ENCODE data around the gene CDKL4.
"Not testable (repeated sequence)": the region's sequence is repeated elsewhere in the genome, so short reads cannot be mapped to it uniquely, and the experiment has no call there.

CDKL4 gene

DNA sequence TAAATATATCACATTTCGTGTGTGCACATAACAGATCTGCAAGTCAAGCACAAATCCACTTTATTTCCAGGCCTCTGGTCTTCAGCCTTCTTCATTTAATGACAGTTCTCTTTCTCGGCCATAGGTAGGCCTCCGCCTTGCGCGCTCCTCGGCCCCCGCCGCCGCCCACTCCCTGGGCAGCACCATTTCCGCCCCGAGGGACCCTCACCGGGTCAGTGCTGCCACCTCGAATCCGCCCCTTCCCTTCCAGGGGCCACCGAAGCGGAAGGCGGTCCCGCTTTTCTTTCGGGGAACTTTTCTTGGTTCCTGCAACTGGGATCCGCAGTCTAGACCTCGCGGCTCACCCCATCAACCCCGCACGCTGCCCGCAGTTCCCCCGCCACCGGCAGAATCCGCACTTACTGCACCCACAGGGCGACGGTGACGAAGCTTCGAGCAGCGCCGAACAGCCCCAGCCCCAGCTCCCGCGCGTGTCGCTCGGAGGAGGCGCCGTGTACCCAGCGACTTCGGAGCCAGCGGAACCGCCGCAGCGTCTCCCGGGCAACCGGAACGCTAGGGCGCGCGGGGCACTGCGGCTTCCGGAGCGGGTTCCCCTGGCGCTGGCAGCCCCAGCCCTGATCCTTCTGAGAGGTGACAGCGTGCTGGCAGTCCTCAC lies at the start of gene CDKL4:
TSS of gene CDKL4 (minus strand) at position 502 of the 655 bp plus-strand sequence.
- DNase-seq: peak in 1 of 56 donors; percentile 5

DNA sequence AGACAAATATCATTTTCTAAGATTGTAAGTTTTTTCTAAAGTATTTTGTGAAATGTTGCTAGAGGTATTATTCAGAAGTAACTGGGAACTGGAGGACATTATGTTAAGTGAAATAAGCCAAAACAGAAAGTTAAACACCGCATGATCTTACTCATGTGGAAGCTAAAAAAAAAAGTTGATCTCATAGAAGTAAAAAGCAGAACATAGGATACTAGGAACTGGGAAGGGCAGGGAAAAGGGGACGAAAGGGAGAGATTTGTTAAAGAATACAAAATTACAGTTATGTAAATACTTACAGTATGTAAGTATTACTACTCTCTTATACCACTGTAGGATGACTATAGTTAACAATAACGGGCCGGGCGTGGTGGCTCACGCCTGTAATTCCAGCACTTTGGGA lies 46.7 kb upstream of the CDKL4 start:
- DNase-seq: no peak

DNA sequence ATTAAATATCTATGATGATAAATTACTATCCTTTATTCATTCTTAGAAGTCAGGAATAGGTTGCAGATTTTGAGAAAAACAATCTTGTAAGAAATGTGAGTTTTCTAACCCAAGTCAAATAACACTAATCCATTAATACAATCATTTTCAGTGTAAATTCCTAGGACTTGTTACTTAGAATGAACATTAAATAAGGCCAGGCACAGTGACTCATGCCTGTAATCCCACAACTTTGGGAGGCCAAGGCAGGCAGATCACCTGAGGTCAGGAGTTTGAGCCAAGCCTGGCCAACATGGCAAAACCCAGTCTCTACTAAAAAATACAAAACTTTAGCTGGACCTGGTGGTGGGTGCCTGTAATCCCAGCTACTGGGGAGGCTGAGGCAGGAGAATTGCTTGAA lies 45.8 kb upstream of the CDKL4 start:
- DNase-seq: no peak

DNA sequence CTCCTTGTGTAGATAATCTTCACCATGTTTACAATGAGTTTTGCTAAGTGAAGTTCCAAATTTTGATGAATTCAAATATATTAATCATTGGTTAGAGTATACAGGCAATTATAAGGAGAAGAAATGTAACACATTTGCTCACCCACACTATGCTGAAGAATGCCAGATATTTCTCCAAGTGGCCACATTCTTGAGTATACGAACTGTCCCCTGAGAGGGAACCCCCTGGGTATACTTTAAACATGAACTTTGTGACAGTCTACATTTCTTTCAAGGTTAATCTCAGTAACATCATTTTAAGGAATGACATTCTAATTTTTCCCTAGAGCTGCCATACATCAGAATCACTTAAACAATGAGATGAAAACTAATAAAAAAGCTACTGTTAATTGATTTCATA lies 39.8 kb upstream of the CDKL4 start:
- DNase-seq: no peak

DNA sequence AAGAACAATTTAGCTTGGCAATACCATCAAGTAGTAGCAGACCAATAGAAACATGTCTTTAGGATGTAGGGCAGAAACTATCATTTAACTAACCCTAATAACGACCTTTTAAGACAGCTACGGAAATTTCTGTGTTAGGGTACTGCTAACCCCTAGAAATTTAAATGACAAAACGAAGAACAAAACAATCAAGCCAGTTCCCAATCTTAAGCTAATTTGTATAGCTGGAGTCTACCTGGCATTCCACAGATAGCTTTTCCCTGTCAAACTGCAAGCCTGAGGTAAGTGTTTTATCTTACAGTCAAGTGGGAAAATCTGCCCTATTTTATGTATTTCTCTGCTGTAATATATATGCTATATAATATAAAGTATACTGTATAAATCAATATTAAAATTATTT lies 37.6 kb upstream of the CDKL4 start:
- DNase-seq: no peak

DNA sequence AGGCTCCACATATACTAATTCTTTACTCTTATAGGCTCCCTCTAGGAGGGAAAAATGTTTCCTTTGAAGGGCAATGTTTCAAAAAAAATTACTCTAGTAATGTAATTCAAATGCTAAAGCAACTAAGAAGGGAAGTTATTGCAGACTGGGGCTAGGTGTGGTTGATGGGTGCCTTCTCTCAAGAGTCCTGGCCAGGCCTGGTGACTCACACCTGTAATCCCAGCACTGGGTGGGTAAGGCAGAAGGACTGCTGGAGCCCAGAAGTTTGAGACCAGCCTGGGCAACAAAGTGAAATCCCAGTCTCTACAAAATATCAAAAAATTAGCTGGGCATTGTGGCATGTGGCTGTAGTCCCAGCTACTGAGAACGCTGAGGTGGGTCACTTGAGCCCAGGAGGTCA lies 31.2 kb upstream of the CDKL4 start:
- DNase-seq: no peak

DNA sequence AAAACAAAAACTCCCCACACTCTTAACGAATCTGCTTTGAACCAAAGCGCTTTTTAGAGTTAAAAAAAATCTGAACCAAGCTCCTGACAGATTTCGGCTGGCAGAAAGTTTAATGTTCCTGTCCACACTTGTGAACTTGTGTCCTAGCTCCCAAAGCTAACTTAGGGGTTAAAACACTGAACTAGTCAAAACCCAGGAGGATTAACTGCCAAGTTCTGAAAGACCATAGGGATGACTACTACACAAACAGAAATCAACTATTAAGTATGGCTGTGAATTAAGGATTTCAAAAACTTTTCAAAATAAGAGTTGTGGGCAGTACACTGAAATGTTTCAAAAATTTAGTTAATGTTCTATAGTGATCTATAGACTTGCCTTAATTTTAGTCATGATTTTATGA lies 26.2 kb upstream of the CDKL4 start:
- DNase-seq: no peak

DNA sequence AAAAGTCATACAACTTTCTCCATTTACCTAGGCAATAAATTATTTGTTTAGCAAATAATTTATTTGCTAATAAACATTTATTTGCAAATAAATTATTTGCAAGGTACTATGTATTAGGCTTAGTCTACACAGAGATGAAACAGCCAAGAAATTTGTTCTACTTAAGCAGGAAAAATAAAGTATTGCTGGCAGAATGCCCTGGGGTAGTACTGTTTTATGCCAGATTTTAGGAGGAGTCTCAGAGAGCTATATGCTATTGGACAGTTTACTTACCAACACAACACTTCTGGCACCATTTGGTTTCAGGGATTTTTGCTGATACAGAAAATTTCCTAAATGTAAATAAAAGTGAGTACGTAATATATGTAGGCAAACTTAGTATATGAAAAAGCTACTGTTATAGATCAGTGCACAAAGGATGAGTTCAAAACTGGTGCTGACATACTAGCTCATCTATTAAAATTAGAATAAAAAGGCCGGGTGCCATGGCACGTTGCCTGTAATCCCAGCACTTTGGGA lies 23.2 kb upstream of the CDKL4 start:
- no peak for DNase-seq

DNA sequence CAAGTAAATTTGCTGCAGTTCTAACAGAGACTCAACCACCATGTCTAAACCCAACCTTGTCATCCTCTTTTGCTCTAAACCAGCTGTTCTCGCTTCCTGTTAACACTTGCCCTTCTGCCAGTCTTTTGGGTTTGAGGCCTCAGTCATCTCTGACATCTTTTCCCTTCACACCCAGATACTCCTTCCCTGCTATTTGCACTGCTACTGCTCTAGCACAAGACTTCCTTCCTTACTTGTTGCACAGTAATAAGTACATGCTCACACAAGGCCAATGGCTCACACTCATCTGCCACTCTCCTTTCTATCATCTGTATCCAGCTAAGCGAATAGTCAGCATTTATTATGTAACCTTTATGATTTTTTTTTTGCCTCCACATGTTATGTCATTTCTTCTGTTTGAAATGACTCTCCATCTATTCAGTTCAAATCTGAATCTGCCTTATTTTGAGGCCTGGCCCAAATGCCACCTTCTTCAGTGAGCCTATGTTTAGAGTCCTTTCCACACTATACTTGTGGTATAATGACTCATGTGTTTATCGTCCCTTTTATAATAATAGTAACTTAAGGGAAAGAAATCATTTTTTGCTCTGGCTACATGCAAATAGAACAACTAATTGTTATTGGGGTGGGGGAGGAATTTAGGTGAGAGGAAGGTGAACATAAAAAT lies 22.5 kb upstream of the CDKL4 start:
- no peak for DNase-seq

DNA sequence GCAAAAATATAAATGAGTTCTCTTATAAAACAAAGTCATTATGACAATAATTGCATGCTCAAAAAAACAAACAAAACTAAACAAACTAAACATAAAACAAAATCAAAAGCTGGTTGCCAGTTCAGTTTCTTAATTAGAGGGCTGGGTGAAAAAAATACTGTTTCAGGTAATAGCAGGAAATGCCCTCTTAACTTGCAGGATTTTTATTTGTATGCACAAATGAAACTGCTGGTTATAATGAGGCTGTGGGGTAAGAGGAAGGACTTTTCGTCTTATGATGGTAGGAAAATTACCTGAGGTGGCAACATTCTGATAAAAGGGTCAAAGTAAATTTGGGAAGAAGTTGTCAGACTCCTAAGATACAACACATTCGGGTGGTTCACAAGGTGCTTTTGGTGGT lies 21.5 kb upstream of the CDKL4 start:
- no peak for DNase-seq

DNA sequence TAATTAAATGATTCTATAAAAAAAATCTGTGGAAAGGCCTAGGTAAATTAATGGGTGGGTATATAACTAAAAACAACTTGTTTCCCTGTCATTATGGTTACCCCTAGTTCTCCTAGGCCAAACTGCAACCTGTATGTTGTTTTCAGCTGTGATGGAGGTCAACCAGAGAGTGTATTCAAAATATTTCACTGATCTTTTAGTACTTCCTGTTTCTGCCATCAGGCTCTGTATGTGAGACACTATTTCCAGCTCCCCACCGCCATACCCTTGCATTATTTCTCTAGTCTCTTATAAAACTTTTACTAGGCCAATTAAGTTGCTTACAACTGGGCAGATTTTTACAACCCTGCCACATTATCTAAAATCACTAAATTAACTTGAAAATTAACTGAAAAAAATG lies 21.0 kb upstream of the CDKL4 start:
- no peak for DNase-seq

DNA sequence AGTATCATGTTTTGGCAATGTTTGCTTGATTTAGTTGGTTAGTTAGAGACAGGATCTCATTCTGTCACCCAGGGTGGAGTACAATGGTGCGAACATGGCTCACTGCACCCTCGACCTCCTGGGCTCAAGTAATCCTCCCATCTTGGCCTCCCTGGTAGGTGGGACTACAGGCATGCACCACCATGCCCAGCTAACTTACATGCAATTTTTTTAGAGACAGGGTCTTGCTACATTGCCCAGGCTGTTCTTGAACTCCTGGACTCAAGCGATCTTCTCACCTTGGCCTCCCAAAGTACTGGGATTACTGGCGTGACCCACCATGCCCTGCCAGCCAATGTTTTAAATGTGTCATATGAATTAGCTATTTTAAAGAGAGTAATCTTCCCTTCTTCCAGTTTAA lies 16.3 kb upstream of the CDKL4 start:
- no peak for DNase-seq

DNA sequence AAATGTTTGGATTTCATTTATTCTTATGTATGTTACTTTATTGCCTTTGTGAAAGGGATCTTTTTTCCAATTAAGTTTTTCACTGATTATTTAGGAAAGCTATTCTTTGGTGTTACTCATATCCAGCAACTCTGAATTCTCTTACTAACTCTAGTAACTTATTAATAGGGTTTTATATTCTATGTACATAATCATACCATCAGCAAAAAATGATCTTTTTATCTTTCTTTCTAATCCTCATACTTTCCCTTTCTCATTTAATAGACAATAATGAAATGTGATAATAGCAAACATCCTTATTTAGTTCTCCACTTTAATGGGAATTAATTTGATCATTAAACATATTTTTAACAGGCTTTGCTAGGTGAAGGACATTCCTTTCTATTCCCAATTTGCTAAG lies 12.3 kb upstream of the CDKL4 start:
- DNase-seq: no peak

DNA sequence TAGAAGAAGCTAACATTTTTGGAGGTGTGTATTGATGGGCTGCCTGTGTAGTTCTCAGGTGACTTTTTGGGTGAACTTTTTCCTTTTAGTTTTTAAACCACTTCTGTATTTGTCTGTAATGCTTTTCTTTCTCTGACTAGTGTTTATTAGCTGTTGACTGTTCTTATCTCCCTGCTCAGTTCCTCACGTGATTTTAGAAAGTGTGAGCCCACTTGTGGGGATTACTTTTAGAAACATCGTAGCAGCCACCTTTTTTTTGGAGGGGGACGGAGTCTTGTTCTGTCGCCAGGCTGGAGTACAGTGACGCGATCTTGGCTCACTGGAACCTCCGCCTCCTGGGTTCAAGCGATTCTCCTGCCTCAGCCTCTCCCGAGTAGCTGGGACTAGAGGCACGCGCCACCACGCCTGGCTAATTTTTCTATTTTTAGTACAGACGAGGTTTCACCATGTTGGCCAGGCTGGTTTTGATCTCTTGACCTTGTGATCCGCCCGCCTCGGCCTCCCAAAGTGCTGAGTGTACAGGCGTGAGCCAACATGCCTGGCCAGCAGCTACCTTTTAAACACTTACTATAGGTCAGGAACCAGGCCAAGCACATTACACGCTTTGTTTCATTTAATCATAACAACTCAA lies 9.2 kb upstream of the CDKL4 start:
- no peak for DNase-seq

DNA sequence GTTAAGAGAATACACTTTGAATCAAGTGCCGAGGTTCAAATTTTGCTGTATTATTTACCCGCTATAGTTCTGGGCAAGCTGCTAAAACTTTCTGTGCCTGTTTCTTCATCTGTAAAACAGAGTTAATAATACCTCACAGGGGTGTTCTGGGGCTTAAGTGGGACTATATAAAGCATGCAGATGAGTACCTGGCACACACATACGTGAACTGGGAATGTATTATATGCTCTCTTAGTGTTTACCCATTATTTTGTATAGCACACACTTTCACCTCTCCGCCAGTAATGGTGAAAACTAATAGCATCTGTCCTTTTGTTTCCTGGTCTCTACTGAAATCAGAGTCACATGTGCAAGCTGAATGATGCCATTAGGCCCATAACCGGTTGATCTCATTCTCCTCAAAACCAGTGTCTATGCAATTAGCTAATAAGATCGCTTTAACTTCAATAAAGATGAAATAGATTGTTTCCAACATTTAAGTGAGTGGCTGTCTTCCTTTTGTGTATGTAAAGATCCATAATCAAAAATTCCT lies 3.8 kb upstream of the CDKL4 start:
- DNase-seq: no peak

DNA sequence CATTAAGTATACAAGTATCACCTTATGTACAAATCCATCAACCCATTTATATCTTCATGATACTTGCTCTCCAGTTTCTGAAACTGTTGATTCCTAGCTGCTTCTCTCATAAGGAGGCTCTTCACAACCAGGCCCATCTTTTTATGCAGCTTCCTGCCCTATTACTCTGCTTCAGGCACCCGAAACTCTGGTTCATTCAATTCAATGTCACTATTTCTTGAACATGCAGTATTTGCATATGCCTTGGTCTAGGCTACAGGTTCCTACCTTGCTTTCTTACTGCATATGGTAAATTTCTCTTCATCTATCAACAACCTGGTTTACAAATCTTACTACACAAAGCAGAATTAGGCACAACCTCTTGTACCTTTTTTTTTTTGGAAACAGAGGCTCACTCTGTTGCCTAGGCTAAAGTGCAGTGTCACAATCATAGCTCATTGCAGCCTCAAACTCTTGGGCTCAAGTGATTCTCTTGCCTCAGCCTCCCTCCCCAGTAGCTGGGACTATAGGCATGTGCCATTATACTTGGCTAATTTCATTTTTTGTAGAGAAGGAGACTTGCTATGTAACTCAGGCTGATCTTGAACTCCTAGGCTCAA lies 2.7 kb upstream of the CDKL4 start:
- DNase-seq: no peak

DNA sequence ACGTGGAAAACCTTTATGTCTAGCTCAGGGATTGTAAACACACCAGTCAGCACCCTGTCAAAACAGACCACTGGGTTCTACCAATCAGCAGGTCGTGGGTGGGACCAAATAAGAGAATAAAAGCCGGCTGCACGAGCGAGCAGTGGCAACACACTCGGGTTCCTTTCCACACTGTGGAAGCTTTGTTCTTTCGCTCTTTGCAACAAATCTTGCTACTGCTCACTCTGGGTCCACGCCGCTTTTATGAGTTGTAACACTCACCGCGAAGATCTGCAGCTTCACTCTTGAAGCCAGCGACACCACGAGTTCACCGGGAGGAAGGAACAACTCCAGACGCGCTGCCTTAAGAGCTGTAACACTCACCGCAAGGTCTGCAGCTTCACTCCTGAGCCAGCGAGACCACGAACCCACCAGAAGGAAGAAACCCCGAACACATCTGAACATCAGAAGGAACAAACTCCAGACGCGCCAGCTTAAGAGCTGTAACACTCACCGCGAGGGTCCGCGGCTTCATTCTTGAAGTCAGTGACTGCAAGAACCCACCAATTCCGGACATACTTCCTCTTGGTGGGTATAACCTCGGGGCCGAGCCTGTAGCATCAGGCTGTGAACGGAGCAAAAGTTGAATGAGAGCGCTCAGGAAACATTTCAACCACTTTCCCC lies 1.3 kb upstream of the CDKL4 start:
- DNase-seq: peak in 1 of 56 donors; percentile 3

DNA sequence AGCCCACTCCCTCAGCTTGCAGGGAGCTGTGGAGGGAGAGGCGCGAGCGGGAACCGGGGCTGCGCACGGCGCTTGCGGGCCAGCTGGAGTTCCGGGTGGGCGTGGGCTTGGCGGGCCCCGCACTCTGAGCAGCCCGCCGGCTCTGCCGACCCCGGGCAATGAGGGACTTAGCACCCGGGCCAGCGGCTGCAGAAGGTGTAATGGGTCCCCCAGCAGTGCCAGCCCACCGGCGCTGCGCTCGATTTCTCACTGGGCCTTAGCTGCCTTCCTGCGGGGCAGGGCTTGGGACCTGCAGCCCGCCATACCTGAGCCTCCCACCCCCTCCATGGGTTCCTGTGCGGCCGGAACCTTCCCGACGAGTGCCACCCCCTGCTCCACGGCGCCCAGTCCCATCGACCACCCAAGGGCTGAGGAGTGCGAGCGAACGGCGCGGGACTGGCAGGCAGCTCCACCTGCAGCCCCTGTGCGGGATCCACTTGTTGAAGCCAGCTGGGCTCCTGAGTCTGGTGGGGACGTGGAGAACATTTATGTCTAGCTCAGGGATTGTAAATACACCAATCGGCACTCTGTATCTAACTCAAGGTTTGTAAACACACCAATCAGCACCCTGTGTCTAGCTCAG lies 582 bp upstream of the CDKL4 start:
- DNase-seq: not testable (repeated sequence)

DNA sequence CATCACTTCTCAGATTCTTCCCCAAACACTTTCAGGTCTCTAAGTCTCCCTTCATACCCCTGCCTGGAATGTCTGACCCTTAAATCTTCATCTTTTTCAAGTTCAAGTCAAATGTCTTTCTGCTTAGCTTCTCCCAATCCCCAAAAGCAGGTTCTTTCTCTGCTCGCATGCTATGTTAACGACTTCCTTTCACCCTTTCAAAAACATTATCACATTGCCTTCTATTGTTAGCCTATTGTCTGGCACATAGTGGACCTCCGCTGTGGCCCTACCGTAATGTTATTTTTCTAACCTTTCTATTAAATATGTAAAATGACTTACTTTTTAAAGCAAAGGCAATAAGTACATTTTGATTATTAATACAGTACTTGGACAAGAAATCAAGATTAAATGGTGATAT lies 2.2 kb downstream of the CDKL4 start:
- no peak for DNase-seq

DNA sequence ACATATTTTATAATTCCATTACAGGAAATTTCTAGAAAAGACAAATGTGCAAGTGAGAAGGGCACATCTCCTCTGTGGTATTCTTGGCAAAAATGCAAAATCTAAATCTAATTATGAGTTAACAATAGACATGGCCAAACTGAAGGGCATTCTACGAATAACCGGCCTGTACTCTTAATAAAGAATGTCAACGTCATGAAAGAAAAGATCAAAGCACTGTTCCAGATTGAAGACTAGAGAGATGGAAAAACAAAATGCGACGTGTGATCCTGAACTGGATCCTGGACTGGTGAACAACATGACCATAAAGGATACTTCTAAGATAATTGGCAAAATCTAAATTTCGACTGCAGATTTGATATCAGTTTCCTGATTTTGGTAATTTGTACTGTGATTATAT lies 3.0 kb downstream of the CDKL4 start:
- no peak for DNase-seq

DNA sequence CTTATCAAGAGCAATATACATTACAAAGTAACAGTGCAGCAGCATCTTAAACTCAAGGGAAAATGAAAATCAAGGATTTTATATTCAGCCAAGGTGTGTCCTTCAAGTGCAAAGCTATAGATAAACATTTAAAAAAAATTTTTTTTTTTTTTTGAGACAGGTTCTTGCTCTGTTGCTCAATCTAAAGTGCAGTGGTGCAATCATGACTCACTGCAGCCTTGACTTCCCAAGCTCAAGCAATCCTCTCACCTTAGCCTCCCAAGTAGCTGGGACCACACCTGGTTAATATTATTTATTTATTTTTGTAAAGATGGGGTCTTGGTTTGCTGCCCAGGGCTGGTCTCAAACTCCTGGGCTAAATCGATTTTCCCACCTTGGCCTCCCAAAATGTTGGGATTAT lies 9.0 kb downstream of the CDKL4 start:
- DNase-seq: no peak

All from amygdala (tissue), 56 donors.